ENCODE results near the gene ATP2B2. TPM values are rescaled to one million over a fixed set of nuclear protein-coding genes. Genes with fewer than 3 reads are reported as not detected.
A peak's percentile ranks its signal among the peaks of the same experiment; 100 is the strongest.

The ATP2B2 gene
- total RNA-seq, 4 donors from 2014 or later: 0.29 to 9.5 (median 4.4) TPM

DNA sequence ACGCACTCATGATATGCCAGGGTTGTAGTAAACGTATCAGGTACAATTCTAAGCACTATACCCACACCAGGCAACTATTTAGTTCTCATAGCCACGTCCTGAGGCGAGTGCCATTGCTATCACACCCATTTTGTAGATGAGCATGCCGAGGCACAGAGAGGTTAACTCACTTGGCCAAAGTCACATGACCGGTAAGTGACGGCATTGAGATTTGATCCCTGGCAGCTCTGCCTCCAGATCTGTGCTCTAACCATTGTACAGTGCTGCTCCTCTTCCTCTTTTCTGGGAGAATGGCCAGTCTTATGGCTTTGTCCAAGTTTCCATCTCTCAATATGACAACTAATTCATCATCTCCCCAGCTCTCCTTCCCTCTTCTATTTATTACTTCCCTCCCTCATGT, 18.9 kb upstream of the ATP2B2 start:
- Histone ChIP-seq H3K27ac (no peak overlapping the region), H3K36me3 (no peaks in the 10 kb centered on the region), H3K4me3 (no peak overlapping the region), H3K27me3 (no peaks in the 10 kb centered on the region), H3K4me1 (no peaks in the 10 kb centered on the region), H3K9me3 (no peaks in the 10 kb centered on the region)
- intact Hi-C loops (cut with DNase I; ENCODE audit: low total_unique reads): no loop called here
- TF ChIP-seq, protein P1, sequence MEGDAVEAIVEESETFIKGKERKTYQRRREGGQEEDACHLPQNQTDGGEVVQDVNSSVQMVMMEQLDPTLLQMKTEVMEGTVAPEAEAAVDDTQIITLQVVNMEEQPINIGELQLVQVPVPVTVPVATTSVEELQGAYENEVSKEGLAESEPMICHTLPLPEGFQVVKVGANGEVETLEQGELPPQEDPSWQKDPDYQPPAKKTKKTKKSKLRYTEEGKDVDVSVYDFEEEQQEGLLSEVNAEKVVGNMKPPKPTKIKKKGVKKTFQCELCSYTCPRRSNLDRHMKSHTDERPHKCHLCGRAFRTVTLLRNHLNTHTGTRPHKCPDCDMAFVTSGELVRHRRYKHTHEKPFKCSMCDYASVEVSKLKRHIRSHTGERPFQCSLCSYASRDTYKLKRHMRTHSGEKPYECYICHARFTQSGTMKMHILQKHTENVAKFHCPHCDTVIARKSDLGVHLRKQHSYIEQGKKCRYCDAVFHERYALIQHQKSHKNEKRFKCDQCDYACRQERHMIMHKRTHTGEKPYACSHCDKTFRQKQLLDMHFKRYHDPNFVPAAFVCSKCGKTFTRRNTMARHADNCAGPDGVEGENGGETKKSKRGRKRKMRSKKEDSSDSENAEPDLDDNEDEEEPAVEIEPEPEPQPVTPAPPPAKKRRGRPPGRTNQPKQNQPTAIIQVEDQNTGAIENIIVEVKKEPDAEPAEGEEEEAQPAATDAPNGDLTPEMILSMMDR (IDR thresholded peaks at IDR 0.05): no peak
- TF ChIP-seq POLR2A (IDR thresholded peaks at IDR 0.05): no peak
- no peak for DNase-seq

DNA sequence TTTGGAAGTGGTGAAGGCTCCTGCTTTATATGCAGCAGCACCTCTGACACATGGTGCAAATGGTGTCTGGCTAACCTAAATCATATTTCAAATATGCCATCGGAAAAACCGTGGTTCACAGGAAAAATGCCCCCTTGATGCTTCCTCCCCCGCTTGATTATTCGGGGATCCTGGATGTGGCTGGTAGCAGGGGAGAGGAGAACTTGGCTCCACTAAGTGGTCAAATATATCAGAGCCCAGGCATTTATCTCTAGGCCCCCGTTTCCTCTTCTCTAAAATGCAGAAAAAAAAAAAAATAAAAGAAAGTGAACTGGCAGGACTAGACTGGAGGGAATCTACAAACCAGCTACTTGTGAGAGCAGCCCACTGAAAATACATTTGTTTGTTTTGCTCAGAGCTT, 18.2 kb upstream of the ATP2B2 start:
- Histone ChIP-seq H3K27me3 (no peaks in the 10 kb centered on the region), H3K36me3 (no peaks in the 10 kb centered on the region), H3K9me3 (no peaks in the 10 kb centered on the region), H3K4me1 (no peaks in the 10 kb centered on the region), H3K27ac (no peak overlapping the region), H3K4me3 (no peak overlapping the region)
- DNase-seq: no peak
- intact Hi-C loops (cut with DNase I; ENCODE audit: low total_unique reads): no loop called here
- no peak for TF ChIP-seq POLR2A (IDR thresholded peaks at IDR 0.05)
- TF ChIP-seq, protein P1 (IDR thresholded peaks at IDR 0.05): no peak

DNA sequence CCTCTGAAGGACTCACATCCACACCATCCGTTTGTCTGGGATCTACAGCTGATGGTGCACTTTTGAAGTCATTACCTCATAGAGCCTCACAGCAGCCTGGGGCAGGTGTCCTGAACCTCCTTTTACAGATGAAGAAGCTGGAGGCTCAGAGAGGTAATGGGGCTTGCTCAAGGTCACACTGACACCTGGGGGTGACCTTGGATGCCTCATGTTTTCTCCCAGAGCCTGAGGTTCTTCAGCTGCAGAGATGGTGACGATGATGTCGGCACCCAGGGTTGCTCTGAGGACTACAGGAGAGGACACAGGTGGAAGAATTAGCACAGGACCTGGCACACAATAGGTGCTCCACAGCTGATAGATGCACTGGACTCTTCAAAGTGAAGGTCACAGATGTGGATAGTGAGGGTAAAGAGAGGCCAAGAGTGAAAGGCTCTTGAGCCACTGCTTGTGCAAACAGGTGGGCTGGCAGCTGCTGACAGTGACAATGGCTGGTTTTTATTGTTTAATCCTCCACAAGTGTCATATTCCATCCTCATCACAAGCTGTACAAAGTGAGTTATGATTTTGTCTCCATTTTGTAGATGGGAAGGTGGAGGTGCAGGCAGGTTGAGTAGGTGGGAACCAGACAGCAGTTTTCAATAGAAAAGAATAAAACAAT, 17.4 kb upstream of the ATP2B2 start:
- Histone ChIP-seq H3K4me3 (no peak overlapping the region), H3K36me3 (no peaks in the 10 kb centered on the region), H3K4me1 (no peaks in the 10 kb centered on the region), H3K27me3 (no peaks in the 10 kb centered on the region), H3K9me3 (no peaks in the 10 kb centered on the region), H3K27ac (no peak overlapping the region)
- DNase-seq: peak in 1 of 2 donors; percentile 3
- TF ChIP-seq, protein P1 (IDR thresholded peaks at IDR 0.05): no peak
- TF ChIP-seq POLR2A (IDR thresholded peaks at IDR 0.05): no peak
- intact Hi-C loops (cut with DNase I; ENCODE audit: low total_unique reads): no loop called here

DNA sequence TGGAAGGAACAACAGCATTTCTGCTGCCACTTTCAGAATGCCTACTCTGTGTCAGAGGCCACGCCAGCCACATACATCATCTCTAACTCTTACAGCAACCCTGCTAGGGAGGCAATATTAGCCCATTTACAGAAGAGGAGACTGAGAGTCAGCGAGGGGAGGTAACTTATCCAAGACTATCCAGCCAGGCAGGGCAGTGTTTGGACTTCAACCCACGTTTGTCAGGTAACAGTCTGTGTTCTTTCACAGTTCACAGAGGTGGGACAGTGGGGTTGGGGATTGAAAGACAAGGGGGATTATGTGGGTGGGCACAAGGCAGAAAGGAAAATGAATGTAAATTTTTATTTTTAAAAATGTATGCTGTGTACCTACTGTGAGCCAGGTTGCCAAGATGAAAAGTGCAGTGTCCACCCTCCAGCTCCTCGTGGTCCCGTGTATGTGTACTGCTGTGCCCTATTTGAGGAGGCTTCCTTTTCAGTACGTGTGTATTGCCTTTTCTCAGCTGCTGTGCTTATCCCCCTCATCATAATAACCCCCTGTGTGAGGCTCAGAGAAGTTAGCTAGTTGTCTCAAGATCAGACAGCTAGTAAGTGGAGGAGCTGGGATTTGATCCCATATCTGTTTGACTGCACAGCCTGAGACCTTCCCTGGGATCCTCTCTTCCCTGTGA, 16.5 kb upstream of the ATP2B2 start:
- no peak for TF ChIP-seq POLR2A (IDR thresholded peaks at IDR 0.05)
- TF ChIP-seq, protein P1 (IDR thresholded peaks at IDR 0.05): no peak
- no peak for DNase-seq
- Histone ChIP-seq H3K4me3 (no peak overlapping the region), H3K27me3 (no peaks in the 10 kb centered on the region), H3K27ac (no peak overlapping the region), H3K4me1 (no peaks in the 10 kb centered on the region), H3K9me3 (no peaks in the 10 kb centered on the region), H3K36me3 (no peaks in the 10 kb centered on the region)
- intact Hi-C loops (cut with DNase I; ENCODE audit: low total_unique reads): no loop called here

DNA sequence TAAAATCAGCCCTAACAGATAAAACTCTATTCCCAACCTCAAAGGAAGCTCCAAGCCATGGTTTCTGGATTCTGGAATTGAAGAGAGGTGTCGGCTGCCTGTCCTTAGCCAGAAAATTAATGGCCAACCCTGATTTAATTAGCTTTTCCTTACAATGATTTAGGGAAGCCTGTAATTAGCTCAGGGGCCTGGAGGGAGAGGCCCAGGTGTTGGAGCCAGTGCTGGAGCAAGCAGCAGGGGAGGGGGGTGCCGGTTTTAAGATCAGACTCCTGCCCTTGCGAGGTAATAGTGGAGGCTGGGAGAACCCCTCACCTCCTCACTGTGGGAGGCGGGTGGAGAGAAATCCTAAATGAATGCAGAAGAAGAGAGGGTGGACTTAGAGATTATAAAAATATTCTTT, 14.7 kb upstream of the ATP2B2 start:
- no peaks in the 10 kb centered on the region for H3K4me1 ChIP-seq
- TF ChIP-seq, protein P1 (IDR thresholded peaks at IDR 0.05): no peak
- TF ChIP-seq POLR2A (IDR thresholded peaks at IDR 0.05): no peak
- no peak for DNase-seq
- no peak overlapping the region for H3K27ac ChIP-seq
- no peaks in the 10 kb centered on the region for H3K36me3 ChIP-seq
- H3K27me3 ChIP-seq: no peaks in the 10 kb centered on the region
- no peaks in the 10 kb centered on the region for H3K9me3 ChIP-seq
- intact Hi-C loops (cut with DNase I; ENCODE audit: low total_unique reads): no loop called here
- H3K4me3 ChIP-seq: no peak overlapping the region

Data from uterus (tissue), 4 donors.